GM18951 (cell line): ENCODE measurements around the gene FAM89B.
A peak's percentile ranks its signal among the peaks of the same experiment; 100 is the strongest.

Source experiments
- POLR2A ChIP-seq: IDR thresholded peaks from 4 replicates; pipeline ENCODE4 v1.6.1; 2011; ENCODE audit warnings: mild to moderate bottlenecking; ENCODE audit not compliant: insufficient read length, insufficient read depth; ENCODE audit errors: extremely low read depth
- in situ Hi-C: fragments of 300-500 bp; cut with MboI; formaldehyde crosslinking; loops from one replicate; pipeline ENCODE4 v1.12.0; 2022; ENCODE audit warnings: low sequenced_read_pairs, mixed read lengths, inconsistent platforms; ENCODE audit not compliant: unreplicated experiment

The FAM89B gene

GRCh38 chr11:65535102-65535501 lies 37.2 kb upstream of the FAM89B start:
- no peak for TF ChIP-seq POLR2A
- in situ Hi-C loops, result no loop called here

- TF ChIP-seq POLR2A, result no peak
- in situ Hi-C loops, result no loop called here
Measured at GRCh38 chr11:65536412-65537295, 35.7 kb upstream of the FAM89B start.

- TF ChIP-seq POLR2A, result no peak
- in situ Hi-C loops, result no loop called here
Measured at GRCh38 chr11:65537296-65537597, 35.1 kb upstream of the FAM89B start.

DNA sequence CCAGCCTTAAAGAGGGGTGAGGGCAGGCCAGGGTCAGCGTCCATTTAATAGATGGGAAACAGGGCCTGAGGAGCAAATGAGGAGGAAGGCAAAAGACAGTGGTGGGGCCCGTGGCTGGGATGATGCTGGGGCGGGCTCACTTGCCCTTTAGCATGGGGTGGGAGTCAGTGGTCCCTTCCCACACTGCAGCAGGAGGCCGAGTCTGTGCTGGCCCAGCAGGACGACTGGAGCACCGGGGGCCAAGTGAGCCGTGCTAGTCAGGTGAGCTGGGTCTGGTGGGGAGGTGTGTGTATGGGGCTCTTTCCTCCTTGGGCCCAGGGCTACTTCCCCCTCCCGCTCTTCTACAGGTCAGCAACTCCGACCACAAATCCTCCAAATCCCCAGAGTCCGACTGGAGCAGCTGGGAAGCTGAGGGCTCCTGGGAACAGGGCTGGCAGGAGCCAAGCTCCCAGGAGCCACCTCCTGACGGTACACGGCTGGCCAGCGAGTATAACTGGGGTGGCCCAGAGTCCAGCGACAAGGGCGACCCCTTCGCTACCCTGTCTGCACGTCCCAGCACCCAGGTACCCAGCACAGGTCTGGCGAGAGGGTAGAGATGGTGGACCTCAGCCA lies 34.6 kb upstream of the FAM89B start:
- in situ Hi-C loops, result no loop called here
- TF ChIP-seq POLR2A, result no peak

- no peak for TF ChIP-seq POLR2A
- in situ Hi-C loops, result no loop called here
Measured at GRCh38 chr11:65538232-65538914, 34.0 kb upstream of the FAM89B start.

GRCh38 chr11:65538915-65539743 lies 33.2 kb upstream of the FAM89B start:
- in situ Hi-C loops, result no loop called here
- TF ChIP-seq POLR2A, result no peak

DNA sequence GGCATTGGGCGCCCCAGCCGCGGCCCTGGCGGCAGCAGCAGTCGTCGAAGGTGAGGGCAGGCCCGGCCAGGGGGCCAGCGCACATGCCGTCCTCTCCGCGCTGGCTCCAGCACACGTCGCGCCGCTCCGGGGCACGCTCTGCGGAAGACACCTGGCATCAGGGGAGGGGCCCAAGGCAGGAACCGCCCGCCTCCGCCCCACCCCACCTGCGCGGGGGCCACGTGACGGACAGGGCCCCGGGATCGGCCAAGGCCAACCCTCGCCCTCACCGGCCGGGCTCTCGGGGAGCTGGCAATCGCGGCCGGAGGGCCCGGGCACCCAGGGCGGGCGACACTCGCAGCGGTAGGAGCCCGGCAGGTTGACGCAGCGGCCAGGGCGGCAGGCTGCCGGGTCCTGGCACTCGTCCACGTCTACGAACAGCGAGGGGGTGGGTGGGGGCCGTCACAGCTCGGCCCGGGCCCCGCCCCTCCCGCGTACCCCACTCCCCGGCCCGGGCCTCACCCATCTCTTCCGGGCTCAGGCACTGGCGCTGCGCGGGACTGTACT lies 32.5 kb upstream of the FAM89B start:
- in situ Hi-C loops, result no loop called here
- TF ChIP-seq POLR2A, result peak; percentile 9

GRCh38 chr11:65540290-65541092 lies 31.8 kb upstream of the FAM89B start:
- in situ Hi-C loops, result no loop called here
- TF ChIP-seq POLR2A, result peak; percentile 69

DNA sequence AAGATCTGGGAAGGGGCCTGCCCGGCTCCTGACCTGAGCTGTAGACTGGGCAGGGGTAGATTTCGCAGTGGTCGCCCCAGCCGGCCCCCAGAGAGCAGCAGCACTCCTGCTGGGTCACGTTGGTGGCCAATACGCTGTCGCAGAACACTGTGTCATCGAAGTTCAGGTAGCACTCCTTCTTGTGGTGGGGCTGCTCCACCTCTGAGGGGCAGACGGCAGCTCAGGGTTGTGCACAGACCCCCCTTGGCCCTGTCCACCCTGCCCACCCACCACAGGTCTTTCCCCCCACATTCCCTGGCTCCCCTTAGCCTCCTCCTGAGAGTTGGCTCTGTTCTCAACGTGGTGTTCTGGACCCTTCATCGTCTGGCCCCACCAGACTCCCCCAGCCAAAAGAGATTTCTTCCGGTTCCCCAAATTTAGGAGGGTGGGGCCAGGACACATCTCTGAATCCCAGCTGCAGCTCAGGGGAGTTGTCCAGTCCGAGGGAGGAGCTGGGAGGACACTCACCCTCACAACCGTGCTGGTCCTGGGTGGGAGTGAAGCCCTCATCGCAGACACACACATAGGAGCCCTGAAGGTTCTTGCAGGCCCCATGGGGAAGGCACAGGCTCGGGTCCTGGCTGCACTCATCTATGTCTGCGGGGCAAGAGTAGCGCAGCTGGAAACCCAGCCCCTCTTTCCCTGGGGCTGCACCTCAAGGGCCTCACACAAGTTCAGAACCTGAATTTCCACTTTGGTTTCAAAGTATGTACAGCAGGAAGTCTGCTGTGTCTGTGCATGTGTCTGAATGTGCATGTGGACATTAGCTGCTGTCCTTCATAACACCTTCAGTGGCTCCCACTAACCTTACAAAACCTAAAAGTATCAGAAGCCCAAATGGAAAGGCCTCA lies 31.0 kb upstream of the FAM89B start:
- TF ChIP-seq POLR2A, result no peak
- in situ Hi-C loops, result no loop called here

DNA sequence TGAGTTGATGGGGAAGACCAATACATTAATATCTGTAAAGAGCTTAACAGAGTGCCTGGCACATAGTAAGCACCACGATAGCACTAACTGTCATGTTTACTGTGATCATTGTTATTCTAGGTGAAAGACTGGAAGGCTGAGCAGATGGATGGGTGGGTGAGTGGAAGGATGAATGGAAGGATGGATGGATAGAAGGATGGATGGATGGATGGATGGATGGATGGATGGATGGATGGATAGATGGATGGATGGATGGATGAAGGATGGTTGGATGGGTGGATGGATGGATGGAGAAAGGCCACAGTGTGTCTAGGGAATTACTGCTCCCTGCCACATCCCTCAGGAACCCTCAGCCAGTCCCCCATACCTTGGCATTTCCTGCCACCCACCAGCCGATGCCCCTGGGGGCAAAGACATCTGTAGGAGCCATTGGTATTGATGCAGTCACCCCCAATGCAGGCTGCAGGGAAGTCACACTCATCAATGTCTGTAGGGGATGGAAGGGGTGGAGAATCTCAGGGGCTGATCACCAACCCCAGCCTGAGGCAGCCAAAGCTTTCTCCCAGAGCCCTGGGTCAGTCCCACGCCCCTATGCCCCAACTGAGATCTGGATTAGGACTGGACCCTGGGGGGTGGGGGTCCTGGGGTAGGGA lies 29.5 kb upstream of the FAM89B start:
- no peak for TF ChIP-seq POLR2A
- in situ Hi-C loops, result no loop called here

- no peak for TF ChIP-seq POLR2A
- in situ Hi-C loops, result no loop called here
Measured at GRCh38 chr11:65545853-65546216, 26.5 kb upstream of the FAM89B start.
